Epithelial cell of proximal tubule (primary cell): Measurements from ENCODE around the gene PRDM16. TPM values are rescaled to one million over a fixed set of nuclear protein-coding genes. Genes with fewer than 3 reads are reported as not detected.

ENCODE experiments used
- DNase-seq: peaks from one replicate; pipeline ENCODE4 v3.0.0-alpha.2; 2011; ENCODE audit warnings: low read depth
- H3K4me3 ChIP-seq: 2 replicates; pipeline ENCODE4 v1.5.1; 2011; ENCODE audit warnings: low read depth, mild to moderate bottlenecking, low read length
- total RNA-seq: library from RNA; depleted of rRNA; stranded (reverse); fragments of >200 nt; gene quantifications from 2 replicates; pipeline ENCODE4 v1.2.3, GENCODE V29; 2015
- TF ChIP-seq, protein P1 (sequence below): conservative IDR thresholded peaks from 2 replicates; pipeline ENCODE4 v1.5.1; 2012; ENCODE audit warnings: low read depth, mild to moderate bottlenecking, low read length

The PRDM16 gene
- total RNA-seq, 1 donor from 2014 or later = 0.06 TPM

DNA sequence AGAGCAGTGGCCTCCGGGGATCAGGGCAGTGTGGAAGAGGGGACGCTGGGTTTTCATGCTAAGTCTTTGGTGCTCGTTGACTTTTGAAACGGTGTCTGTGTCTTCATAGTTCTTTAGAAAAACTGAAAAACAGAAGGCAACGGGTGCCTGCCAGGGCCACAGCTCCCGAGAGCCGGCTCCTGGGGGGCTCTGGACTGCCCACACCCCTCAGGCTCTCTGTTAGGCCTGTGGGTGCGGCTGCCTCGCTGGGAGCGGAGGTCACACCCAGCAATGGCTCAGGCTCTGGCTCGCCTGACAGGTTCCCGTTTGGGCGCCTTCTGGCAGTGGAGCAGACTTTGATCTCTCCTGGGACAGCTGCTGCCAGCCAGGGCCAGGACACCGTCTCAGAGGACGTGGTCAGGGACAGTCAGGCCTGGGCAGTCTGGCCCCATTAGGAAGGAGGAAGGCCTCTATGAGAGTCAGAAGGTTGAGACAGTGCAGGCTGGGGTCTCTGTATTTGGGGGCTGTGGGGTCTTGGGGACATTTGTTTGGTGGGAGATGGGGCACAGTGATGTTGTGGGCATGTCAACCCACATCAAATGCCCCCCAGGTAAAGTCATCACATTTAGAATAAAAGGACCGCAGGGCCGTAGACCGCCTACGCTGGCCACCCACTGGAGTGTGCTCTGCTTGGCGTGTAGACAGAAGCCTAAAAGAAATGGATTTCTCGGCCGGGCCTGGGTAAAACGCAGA lies 391.1 kb downstream of the PRDM16 start:
- no peak overlapping the region for H3K4me3 ChIP-seq
- no peak for DNase-seq
- TF ChIP-seq, protein P1, sequence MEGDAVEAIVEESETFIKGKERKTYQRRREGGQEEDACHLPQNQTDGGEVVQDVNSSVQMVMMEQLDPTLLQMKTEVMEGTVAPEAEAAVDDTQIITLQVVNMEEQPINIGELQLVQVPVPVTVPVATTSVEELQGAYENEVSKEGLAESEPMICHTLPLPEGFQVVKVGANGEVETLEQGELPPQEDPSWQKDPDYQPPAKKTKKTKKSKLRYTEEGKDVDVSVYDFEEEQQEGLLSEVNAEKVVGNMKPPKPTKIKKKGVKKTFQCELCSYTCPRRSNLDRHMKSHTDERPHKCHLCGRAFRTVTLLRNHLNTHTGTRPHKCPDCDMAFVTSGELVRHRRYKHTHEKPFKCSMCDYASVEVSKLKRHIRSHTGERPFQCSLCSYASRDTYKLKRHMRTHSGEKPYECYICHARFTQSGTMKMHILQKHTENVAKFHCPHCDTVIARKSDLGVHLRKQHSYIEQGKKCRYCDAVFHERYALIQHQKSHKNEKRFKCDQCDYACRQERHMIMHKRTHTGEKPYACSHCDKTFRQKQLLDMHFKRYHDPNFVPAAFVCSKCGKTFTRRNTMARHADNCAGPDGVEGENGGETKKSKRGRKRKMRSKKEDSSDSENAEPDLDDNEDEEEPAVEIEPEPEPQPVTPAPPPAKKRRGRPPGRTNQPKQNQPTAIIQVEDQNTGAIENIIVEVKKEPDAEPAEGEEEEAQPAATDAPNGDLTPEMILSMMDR = no peak

DNA sequence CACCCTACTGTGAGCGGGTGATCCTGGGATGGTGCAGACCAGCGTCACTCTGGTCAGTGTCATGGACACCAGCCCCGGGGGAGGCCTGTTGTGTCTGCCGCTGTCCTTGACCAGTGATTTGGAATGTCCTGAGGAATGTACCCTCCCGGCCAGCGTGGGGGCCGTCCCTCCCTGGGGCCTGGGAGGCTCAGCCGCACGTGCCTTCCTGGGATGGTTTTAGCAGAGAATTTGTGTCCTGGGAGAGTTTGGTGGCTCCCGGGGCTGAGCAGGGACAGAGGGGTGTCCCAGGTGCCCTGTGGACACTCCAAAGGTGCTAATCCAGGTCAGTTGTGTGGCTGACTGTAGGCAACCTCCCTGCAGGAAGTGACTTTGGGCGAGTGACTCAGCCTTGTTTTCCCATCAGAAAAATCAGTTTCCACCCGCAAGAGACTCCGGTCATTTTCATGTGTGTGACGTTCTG lies 391.7 kb downstream of the PRDM16 start:
- no peak overlapping the region for H3K4me3 ChIP-seq
- TF ChIP-seq, protein P1 = no peak
- no peak for DNase-seq

DNA sequence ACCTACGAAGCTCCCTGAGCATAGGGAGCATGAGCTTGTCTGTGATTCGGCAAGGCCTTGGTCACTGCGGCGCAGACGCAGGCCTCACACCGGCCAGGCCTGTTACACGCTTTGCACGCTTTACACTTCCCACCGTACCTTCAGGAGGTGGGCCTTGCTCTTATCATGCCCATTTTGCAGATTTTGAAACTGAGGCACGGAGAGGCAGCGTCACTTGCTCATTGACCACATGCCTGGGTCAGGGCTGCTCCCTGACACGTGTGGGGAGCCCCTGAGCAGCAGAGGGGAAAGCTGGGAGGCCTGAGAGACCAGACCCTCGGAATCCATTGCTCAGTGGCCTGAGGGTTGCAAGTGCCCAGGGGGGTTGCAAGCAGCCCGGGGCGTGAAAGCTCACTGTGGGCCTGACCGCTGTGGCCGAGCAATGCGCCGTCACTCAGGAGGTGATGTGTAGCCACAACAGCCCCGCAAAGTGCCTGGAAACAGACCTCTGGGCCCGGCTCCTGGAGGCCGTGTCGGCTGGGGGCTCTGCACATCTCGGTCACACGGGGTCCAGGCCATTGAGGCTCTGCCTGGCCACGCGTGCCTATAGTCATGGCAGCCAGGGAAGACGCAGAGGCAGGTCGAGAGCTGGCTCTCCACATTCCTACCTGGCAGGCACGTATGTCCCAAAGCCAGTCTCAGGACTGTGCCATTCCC lies 392.4 kb downstream of the PRDM16 start:
- no peak overlapping the region for H3K4me3 ChIP-seq
- DNase-seq = no peak
- TF ChIP-seq, protein P1 = no peak

DNA sequence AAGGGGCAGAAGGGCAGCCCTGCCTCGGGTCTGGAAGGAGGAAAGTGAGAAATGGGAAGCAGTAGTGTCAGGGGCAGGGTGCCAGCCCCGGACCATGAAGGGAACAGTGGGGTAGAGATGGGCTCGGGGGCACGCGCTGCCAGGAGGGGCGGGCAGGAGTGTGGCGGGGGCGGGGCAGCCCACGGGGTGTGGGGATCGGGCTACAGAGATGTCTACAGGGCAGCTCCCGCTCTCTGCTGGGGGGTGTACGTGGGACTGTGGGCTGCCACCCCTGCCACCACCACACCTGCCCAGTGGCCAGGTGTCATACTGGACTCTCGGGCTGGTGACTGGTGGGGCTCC lies 392.9 kb downstream of the PRDM16 start:
- no peak for DNase-seq
- TF ChIP-seq, protein P1 = no peak
- no peak overlapping the region for H3K4me3 ChIP-seq

DNA sequence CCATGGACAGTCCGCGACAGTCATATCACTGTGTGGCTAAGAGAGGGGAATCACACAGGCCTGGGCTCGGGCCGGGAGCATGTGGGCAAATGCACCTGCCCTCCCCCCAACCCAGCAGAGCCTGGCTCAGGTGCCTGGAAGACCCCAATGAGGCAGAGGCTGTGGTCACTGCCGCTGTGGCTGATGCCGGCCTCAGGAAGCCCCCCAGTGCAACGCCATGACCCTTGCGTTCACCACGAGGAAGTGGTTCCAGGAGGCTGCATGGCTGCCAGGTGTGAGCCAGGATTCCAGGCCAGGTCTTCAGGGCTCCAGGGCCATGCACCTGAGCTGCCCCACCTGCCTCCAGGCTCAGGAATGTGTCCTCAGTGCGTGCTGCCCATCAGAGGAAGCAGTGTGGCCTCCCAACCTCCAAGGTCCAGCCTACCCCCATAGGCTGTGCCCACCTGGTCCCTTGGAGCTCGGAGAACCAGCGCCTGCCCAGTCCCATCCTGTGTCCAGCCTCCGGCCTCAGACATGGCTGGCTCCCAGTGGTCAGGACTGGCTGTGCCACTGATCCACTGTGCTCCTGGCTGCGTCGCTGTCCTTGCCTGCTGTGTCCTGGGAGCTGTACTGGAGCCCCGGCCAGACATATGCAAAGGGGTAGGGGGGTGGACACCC lies 393.5 kb downstream of the PRDM16 start:
- TF ChIP-seq, protein P1 = no peak
- DNase-seq = no peak
- H3K4me3 ChIP-seq = no peak overlapping the region

DNA sequence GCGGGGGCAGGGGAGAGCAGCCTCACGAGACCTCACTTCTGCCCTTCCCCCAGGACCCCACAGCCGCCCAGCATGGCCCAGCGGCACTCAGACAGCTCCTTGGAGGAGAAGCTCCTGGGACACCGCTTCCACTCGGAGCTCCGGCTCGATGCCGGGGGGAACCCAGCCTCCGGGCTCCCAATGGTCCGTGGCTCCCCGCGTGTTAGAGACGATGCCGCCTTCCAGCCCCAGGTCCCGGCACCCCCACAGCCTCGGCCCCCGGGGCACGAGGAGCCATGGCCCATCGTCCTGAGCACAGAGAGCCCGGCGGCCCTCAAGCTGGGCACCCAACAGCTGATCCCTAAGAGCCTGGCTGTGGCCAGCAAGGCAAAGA lies 394.0 kb downstream of the PRDM16 start:
- H3K4me3 ChIP-seq = no peak overlapping the region
- DNase-seq = no peak
- TF ChIP-seq, protein P1 = no peak
